ENCODE measurements around the gene ADAM29. TPM values are rescaled to one million over a fixed set of nuclear protein-coding genes. Genes with fewer than 3 reads are reported as not detected.
"Not testable (repeated sequence)": the region's sequence is repeated elsewhere in the genome, so short reads cannot be mapped to it uniquely, and the experiment has no call there.

ADAM29 gene
- not detected in 2 replicates for total RNA-seq

GRCh38 chr4:174918058-174918457, at the start of gene ADAM29:
Gene ADAM29, plus strand, starts transcription at chr4:174918358. Its CDS starts 57,168 bp downstream, at chr4:174975526.
- FAIRE-seq, result no peak
- Histone ChIP-seq H3K36me3 (ENCODE audit: control insufficient read depth, insufficient read depth, low read length) (no peaks in the 10 kb centered on the region), H3K27me3 (ENCODE audit: control insufficient read depth, insufficient read depth, low read length) (no peaks in the 10 kb centered on the region), H3K4me3 (ENCODE audit: low read depth, low read length) (no peak within 1 kb of the TSS)
- no peak for TF ChIP-seq CTCF (IDR thresholded peaks at IDR 0.05; ENCODE audit: insufficient read depth, low read length, severe bottlenecking)
- no peak for DNase-seq (ENCODE audit: low read depth)

GRCh38 chr4:174869339-174869738, 48.8 kb upstream of the ADAM29 start:
- no peak overlapping the region for H3K4me3 ChIP-seq (ENCODE audit: low read depth, low read length)
- no peak for TF ChIP-seq CTCF (IDR thresholded peaks at IDR 0.05; ENCODE audit: insufficient read depth, low read length, severe bottlenecking)
- no peaks in the 10 kb centered on the region for H3K36me3 ChIP-seq (ENCODE audit: control insufficient read depth, insufficient read depth, low read length)
- H3K27me3 ChIP-seq (ENCODE audit: control insufficient read depth, insufficient read depth, low read length), result no peaks in the 10 kb centered on the region
- FAIRE-seq (no peak), DNase-seq (ENCODE audit: low read depth) (peak; percentile 18)

GRCh38 chr4:174870311-174870710, 47.8 kb upstream of the ADAM29 start:
- DNase-seq (ENCODE audit: low read depth) (no peak), FAIRE-seq (no peak)
- H3K36me3 ChIP-seq (ENCODE audit: control insufficient read depth, insufficient read depth, low read length), result no peaks in the 10 kb centered on the region
- no peaks in the 10 kb centered on the region for H3K27me3 ChIP-seq (ENCODE audit: control insufficient read depth, insufficient read depth, low read length)
- no peak overlapping the region for H3K4me3 ChIP-seq (ENCODE audit: low read depth, low read length)
- TF ChIP-seq CTCF (IDR thresholded peaks at IDR 0.05; ENCODE audit: insufficient read depth, low read length, severe bottlenecking), result no peak

GRCh38 chr4:174871407-174871806, 46.8 kb upstream of the ADAM29 start:
- Histone ChIP-seq H3K27me3 (ENCODE audit: control insufficient read depth, insufficient read depth, low read length) (no peaks in the 10 kb centered on the region), H3K36me3 (ENCODE audit: control insufficient read depth, insufficient read depth, low read length) (no peaks in the 10 kb centered on the region), H3K4me3 (ENCODE audit: low read depth, low read length) (no peak overlapping the region)
- no peak for FAIRE-seq
- no peak for TF ChIP-seq CTCF (IDR thresholded peaks at IDR 0.05; ENCODE audit: insufficient read depth, low read length, severe bottlenecking)
- DNase-seq (ENCODE audit: low read depth), result no peak

GRCh38 chr4:174873146-174873545, 45.0 kb upstream of the ADAM29 start:
- H3K4me3 ChIP-seq (ENCODE audit: low read depth, low read length); H3K36me3 ChIP-seq (ENCODE audit: control insufficient read depth, insufficient read depth, low read length); H3K27me3 ChIP-seq (ENCODE audit: control insufficient read depth, insufficient read depth, low read length); DNase-seq (ENCODE audit: low read depth): not testable (repeated sequence)
- peak; percentile 98 for FAIRE-seq

- Histone ChIP-seq H3K27me3 (ENCODE audit: control insufficient read depth, insufficient read depth, low read length) (no peaks in the 10 kb centered on the region), H3K4me3 (ENCODE audit: low read depth, low read length) (no peak overlapping the region), H3K36me3 (ENCODE audit: control insufficient read depth, insufficient read depth, low read length) (no peaks in the 10 kb centered on the region)
- FAIRE-seq (no peak), DNase-seq (ENCODE audit: low read depth) (peak; percentile 13)
- peak; percentile 20 for TF ChIP-seq CTCF (IDR thresholded peaks at IDR 0.05; ENCODE audit: insufficient read depth, low read length, severe bottlenecking)
Measured at GRCh38 chr4:174873931-174874330, 44.2 kb upstream of the ADAM29 start.

Data from bronchial epithelial cell (primary cell).